HG03039 (cell line): Measurements from ENCODE around the gene PLXNA4.
"Not testable (repeated sequence)": the region's sequence is repeated elsewhere in the genome, so short reads cannot be mapped to it uniquely, and the experiment has no call there.

ENCODE experiments used
- ATAC-seq: cut with Tn5 transposase; IDR thresholded peaks from one replicate; pipeline ENCODE4 v1.9.1; 2021; ENCODE audit warnings: mild to moderate bottlenecking, moderate library complexity; ENCODE audit not compliant: unreplicated experiment

PLXNA4 gene

DNA sequence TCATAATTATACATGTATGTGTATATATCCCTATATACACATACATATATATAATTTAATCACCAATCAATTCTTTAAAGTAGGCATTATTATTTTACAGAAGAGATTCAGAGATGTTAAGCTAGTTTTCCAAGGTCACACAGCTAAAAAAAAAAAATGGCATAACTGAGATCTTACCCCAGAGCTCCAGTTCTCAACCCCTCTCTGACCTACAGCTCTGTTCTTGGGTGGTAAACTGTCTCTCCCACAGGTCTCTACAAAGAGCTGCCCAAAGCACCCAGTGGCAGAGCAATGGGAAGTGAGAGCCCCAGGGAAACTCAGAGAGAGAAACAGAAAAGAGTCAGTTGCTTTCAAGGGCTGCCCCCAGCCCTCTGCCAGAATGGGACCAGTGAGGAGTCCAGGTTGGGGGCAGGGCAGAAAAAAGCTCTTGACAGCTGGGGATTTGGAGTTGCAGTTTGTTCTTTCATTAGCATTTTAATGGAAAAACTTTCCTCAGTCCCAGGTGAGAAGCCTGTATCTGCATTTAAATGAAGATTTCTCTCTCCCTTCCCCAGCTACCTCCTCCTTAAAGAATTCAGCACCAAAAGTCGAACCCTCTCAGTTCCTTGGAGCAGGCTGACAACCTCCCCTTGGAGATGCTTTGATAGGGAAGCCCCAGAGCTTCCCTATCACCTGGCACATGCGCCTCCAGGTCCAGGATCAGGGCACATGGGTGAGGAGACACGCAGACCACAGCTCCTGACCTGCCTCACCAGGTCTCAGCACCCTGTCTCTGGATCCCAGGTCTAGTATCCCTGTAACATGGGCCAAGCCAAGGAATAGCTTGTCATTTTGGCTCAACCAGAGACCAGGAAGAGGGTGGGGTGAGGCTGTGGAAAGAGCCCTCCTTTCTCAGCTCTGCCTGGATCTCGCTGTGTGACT lies 388.1 kb downstream of the PLXNA4 start:
- ATAC-seq = no peak

DNA sequence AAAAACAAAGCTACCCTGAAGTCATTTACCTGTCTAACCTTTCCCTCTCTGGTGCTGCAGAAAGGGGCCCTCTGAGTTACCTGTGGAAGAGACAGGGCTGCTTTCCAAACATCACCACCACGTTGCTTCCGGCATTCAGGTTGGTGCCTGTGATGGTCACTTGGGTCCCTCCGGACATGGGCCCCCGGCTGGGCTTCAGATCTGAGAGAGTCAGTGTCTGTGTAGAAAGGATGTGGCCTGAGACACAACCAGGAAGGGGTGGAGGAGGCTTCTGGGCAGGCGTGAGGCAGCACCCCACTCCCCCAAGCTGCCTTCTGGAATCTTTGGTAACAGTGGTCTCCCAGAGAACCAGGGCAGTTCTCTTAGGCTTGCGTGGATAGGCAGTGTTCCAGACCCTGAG lies 388.9 kb downstream of the PLXNA4 start:
- no peak for ATAC-seq

DNA sequence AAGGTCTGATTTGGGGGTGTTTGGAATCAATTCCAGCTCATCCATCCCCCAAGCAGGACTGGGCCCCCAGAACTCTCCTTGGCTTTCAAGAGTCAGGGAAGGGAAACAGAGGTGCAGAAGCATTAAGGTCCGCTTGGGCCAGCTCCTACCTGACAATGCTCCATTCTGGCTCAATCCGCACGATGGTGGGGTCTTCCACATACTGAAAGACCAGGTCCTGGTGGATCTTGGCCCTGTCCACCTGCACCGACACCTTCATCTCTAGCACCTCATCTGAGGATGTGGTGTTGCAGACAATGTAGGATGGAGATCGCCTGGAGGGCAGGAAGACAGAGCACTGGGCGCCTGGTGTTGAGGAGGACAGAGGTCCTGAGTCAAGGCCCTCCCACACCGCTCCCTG lies 391.1 kb downstream of the PLXNA4 start:
- no peak for ATAC-seq

DNA sequence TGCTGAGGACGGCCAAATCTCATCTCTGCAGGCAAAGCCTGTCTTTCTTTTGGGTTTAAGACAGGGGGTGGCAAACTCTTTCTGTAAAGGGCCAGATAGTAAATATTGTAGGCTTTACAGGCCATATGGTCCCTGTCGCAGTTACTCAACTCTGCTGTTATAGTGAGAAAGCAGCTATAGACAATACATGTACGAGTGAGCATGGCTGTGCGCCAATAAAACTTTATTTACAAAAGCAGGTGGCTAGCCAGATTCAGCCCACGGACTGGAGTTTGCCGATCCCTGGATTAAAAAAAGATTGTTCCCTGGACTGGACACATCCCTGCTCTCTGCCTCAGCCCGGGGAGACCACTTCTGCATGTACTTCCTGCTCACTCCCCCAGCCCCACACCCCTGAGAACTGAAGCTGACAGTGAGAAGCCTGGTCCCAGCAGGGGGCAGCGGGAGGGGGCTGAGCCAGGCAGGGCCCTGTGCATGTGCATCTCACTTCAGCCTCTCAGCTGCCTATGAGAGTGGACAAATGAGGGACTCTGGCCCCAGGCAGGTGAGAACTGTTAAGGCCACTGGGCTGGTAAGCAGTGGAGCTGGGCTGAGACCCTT lies 392.4 kb downstream of the PLXNA4 start:
- ATAC-seq = no peak

DNA sequence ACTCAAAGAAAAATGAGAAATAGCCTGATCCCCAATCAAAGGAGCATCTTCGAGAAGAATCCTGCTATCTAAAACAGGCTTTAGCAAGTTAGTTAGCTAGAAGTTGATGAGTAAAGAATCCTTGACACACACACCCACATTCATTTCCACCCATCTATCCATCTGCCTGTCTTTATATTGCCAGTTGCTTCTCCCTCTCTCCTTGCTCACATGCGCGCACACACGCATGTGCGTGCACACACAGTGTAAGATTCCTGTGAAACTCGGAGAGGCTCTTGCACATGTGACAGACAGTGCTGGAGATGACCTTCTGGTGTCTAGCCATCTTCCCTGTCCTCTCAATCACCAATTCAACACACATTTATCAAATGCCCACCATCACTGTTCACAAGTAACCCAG lies 393.3 kb downstream of the PLXNA4 start:
- ATAC-seq = no peak

DNA sequence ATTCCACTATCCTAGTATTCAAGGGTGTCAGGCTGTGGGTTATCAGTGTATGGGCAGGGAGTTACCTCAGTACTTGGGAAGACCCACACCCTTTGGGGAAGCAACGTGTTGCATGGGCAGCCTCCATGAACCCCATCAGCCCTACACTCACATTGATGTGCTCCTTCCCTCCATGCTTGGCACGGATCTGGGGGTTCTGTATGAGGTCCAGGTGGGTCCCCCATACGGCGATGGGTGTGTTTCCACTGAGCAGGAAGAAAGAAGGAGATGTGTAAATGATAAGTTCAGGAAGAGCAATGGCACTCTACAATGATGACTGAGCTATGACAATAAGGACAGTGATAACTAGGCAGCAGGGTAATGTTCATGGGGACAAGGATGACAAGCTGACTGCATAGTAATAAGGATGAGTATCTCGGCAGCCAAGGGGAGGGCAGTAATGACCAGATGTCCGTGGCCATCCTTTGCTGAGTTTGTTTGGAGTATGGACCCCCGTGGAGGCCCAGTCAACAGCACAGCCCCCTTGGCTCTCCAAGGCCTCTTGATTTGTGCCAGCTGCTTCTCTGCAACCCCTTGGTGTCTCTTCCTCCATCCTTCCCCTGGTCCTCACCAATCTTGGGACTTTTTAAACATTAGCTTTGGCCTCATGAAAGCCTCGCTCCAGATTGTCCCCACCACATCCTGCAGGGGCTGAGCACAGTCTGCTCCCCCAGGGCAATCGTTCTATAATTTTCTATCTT lies 394.2 kb downstream of the PLXNA4 start:
- no peak for ATAC-seq

DNA sequence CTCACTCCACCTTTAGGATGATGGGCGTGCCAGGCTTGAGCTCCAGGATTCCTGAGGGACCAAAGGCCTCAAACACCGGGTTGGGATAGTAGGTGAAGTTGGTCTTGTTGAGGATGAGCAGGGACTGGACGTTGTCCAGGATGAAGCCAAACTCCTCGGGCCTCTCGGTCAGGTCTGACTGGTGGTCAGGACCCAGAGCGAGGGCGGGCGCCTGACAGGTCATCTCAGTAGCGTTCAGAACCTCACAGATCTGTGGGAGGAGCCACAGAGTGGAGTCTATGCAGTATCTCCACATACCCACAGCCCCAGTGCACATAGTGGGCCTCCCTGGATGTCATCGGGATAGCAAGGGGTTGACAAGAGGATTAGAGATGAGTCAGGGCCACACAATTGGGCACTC lies 394.9 kb downstream of the PLXNA4 start:
- ATAC-seq = no peak

DNA sequence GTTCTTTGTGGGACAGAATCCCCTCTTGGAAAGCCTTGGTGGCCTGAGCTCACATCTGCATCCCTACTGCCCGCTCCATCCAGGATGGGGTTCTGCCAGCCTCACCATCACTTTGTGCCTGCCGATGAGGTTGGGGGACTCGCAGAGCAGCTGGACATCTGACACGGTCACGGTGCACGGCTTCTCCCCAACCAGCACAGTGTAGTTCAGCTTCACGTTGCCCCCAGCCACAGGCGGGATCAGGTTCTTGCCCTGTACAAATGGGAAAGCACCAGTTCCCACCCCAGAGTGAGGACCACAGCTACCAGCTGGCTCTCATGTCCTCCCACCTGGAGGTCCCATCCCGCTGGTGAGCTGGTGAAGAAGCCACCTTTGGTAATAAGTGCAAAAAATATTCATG lies 395.8 kb downstream of the PLXNA4 start:
- ATAC-seq = no peak

DNA sequence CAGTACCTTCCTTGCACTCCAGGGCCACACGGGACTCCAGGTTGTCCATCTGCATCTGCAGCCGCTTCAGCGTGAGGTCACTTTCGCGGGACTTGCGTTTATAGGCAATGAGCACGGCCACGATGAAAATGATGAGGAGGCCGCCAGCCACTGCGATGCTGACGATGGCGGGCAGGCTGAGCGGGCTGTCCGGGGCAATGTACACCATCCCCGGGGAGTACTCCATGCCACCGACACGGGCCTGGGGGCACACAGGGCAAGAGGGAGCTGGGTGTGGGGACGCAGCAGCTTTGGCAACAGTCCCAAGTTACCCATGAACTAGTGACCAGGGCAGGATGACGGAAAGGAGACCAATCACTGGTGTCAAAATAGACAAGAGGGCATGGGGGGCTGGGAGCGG lies 396.6 kb downstream of the PLXNA4 start:
- ATAC-seq = no peak

DNA sequence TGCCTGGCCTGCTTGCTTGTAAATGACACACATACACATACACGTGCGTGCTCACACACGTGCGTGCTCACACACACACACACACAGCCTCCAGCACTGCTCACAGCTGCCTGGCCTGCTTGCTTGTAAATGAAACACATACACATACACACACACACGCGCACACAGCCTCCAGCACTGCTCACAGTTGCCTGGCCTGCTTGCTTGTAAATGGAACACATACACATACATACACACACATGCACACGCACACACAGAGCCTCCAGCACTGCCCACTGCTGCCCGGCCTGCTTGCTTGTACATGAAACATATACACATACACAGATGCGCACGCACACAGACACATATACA lies 397.2 kb downstream of the PLXNA4 start:
- ATAC-seq = no peak

DNA sequence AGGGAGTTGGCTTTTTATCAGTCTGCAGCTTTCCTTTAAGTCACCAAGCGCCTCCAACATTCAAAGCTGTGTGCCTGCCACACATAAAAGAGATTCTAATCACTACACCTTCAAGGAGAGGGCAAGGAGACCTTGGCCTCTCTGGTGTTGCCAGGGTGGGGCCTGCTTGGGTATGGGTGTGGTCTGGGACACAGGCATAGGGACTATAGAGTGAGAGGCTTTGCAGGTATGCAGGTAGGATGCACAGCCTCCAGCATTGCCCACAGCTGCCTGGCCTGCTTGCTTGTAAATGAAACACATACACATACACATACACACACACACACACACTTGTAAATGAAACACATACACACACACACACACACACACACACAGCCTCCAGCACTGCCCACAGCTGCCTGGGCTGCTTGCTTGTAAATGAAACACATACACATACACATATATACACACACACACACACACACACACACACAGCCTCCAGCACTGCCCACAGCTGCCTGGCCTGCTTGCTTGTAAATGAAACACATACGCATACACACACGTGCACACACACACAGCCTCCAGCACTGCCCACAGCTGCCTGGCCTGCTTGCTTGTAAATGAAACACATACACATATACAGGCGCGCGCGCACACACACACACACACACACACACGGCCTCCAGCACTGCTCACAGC lies 397.7 kb downstream of the PLXNA4 start:
- not testable (repeated sequence) for ATAC-seq

DNA sequence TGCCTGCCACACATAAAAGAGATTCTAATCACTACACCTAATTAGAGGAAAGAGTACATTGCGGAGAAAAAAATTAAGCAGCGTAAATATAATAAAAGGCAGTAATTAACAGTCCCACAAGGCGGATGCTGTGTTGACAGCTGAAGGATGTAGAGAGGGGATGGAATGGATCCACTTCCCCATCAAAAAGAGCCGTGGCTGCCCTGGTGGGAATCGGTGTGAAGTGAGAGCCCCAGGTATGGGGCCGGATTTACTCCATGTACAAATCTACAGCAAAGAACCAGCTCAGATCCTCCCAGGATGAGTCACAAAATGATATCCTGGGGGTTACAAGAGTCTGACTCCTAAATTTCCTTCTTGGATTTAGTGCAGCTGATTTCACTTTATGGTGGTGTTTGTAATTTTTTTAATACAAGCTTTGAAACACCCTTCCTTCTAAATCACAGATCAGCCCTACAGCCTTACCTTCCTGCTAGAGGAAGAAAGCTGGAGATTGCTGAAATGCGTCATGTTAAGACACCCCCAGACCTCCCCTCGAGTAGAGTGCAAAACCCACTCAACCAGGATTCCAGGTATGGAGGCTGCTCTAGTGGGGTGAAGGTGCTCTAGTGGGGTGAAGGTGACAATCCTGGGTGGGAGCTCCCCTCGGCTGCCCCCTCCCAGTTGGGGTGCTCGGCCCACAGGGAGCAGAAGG lies 398.4 kb downstream of the PLXNA4 start:
- no peak for ATAC-seq

DNA sequence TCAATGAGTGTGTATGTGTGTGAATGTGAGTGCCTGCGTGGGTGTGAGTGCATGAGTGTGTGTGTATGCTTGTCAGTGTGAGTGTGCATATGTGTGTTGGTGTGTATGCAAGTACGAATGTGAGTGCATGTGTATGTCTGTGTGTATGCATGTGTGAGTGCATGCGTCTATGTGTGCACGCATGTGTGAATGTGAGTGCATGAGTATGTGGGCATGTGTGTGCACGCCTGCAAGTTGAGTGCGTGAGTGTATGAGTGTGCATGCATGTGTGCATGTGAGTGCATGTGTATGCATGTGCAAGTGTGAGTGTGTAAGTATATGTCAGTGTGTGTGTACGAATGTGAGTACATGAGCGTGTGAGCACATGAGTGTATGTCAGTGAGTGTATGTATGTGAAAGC lies 399.6 kb downstream of the PLXNA4 start:
- no peak for ATAC-seq

DNA sequence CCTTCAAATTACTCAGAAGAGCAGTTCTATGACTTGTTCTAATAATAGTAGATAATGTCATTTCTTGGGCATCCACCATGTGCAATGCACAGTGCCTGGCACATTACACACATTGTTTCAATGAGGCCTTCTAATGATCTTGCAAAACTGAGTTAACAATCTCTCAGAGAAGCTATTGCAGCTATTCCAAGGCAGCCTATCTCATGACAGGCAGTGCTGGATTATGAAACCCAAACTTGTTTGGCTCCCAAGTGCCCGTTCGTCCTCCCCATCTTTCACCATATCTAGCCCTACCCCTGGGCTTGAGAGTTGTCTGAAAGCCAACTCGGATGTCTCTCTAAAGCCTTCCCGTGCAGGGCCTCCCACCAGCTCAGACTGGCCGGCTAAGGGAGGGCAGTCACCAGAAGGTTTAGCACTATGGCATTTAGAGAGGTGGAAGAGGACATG lies 405.1 kb downstream of the PLXNA4 start:
- ATAC-seq = no peak

DNA sequence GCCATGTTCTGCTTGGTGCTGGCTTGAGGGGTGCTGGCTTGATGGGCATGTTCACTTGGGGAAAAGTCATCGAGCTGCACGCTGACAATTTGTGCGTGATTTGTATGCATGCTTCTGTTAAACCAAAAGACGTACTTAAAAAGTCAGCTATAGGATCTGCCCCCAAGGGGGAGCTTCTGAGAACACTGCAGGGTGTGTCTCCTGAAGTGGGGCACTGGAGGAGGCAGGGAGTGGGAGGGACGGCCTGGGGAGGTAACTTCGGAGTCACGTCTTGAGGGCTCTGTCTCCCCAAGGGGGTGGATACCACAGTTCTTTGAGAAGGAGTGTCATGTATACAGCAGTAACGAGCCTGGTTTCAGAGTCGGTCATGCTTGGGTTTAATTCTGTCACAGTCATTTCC lies 406.5 kb downstream of the PLXNA4 start:
- ATAC-seq = no peak

DNA sequence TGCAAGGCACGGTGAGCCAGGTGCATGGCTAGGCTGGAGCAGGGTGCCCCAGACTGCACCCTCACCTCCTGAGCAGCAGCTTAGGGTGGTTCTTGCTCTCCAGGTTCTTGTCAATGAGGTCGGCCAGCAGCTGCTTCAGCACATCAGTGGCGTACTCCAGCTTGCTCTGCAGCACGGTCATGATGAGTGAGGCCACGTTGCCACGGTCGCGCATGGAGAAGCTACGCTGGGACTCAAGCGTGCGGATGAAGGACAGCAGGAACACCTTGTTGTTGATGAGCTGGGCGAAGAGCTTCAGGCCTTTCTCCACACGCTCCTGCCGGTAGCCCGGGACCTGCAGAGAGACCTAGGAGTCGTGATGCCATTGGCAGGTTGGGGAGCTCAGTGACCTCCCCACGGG lies 408.0 kb downstream of the PLXNA4 start:
- no peak for ATAC-seq

DNA sequence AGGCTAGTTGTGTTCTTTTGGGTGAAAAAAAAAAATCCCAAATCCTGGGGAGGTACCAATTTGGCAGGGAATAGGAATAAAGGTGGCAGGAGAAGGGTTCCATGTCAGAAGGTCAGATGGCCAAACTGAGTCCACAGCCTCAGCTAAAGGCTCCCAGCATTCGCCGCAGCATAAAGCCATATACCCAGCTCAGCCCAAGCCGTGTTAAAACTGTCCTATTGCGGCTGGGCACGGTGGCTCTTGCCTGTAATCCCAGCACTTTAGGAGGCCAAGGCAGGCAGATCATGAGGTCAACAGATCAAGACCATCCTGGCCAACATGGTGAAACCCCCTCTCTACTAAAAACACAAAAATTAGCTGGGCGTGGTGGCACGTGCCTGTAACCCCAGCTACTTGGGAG lies 410.6 kb downstream of the PLXNA4 start:
- ATAC-seq = not testable (repeated sequence)

DNA sequence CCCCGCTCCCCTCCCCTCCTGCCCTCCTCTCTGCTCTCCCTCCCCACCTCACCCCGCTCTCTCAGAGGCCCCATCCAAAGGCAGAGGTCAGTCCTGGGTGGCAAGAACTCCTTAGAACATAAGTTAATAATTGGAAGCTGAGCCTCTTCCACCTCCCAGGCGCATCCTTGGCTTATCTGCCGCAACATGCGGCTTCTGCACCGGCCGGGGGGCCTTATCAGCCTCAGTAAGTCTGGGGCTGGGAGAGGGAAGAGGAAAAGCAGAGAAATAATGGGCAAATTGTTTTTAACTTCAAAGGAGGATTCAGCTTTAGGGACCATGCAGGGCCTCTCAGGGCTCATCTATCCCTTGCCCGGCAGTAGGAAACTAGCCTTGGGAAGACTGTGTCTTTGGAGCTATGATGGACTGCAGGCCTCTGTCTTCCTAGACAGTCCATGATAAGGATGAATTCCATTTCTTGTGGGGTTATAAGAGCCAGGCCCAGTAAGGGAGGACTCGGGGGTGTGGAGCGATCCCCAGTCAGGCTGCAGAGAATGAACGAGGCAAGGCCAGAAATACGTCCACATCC lies 411.6 kb downstream of the PLXNA4 start:
- no peak for ATAC-seq

DNA sequence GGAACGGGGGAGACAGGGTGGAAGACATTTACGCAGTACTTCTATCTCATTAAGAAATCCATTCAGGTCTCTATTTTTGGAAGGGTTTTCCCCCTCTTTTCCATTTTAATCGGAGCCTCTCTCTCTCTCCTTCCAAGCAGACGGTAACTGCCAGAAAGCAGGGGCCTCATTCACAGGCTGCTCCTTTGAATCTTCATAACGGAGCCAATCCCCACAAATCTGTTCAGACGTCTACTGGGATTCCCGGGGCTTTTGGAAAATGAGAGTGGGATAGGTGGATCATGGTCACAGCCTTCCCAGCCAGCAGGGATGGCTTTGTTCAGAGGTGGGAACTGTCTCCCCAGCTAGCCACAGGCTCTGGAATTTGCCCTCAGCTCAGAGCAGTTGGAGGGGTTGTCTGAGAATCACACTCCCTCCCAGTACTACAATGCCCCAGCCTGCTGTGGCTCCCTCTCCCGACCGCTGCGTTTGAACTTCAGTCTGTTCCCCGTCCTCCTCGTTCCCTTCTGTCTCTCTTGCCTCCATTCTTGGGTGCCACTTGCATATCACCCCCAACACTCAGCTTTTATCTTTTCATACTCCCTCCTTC lies 413.6 kb downstream of the PLXNA4 start:
- no peak for ATAC-seq

DNA sequence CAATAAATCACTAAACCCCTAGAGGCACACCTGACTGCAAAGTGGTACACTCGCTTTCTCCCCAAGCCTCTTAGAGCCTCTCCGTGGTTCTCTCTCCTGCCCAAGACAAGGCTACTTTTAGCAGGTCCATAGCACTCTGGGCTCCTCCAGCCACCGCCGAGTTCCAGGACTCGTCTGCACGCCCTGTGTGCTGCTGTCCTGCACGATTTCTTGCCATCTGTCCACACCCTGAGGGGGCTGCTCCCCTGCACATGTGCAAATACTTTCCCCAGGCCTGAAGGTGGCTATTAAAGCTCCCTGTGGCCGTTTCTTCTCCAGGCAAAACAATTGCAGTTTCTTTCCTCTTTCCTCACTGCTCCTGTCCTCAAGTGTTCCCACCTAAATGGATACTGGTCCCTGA lies 414.3 kb downstream of the PLXNA4 start:
- no peak for ATAC-seq
